Ecto neural progenitor cell (in vitro differentiated cells): ENCODE measurements around the gene CD19.

Source experiments
- DNase-seq: peaks from one replicate; pipeline ENCODE4 v3.0.0-alpha.2; 2018; ENCODE audit warnings: low spot score

Gene CD19

GRCh38 chr16:28982418-28982817 is 50.6 kb downstream of the CD19 start:
- DNase-seq, result no peak

- DNase-seq, result no peak
Measured at GRCh38 chr16:28982949-28983348, 51.2 kb downstream of the CD19 start.

- no peak for DNase-seq
Measured at GRCh38 chr16:28983644-28984043, 51.9 kb downstream of the CD19 start.

- DNase-seq, result no peak
Measured at GRCh38 chr16:28984091-28984490, 52.3 kb downstream of the CD19 start.

- no peak for DNase-seq
Measured at GRCh38 chr16:28984619-28985135, 52.9 kb downstream of the CD19 start, which contains the start of gene LAT. Gene LAT (plus strand): TSS chr16:28985052. CDS start chr16:28985418, 366 bp downstream.

GRCh38 chr16:28985211-28986041 is 53.7 kb downstream of the CD19 start:
- no peak for DNase-seq

- no peak for DNase-seq
Measured at GRCh38 chr16:28986046-28986445, 54.3 kb downstream of the CD19 start.

- no peak for DNase-seq
Measured at GRCh38 chr16:28986492-28986891, 54.7 kb downstream of the CD19 start.

GRCh38 chr16:28987170-28987853 is 55.5 kb downstream of the CD19 start:
- no peak for DNase-seq
